Measurements from ENCODE around the gene ANKRD36C.
"Not testable (repeated sequence)": the region's sequence is repeated elsewhere in the genome, so short reads cannot be mapped to it uniquely, and the experiment has no call there.

ANKRD36C gene

GRCh38 chr2:95939947-95940346 lies 51.7 kb downstream of the ANKRD36C start:
- H3K27me3 ChIP-seq (ENCODE audit: insufficient read depth, low read length, poor library complexity); H3K36me3 ChIP-seq (ENCODE audit: control insufficient read depth, insufficient read depth, low read length); H4K5ac ChIP-seq (ENCODE audit: low read length); H3K27ac ChIP-seq (ENCODE audit: low read depth, low read length); H3K4ac ChIP-seq (ENCODE audit: low read depth, low read length); H2BK15ac ChIP-seq (replicated peaks; ENCODE audit: low read depth); H2AK5ac ChIP-seq (ENCODE audit: low read length); H3K4me3 ChIP-seq (ENCODE audit: low read length); H3K4me1 ChIP-seq (ENCODE audit: control insufficient read depth, low read depth, low read length); H2BK120ac ChIP-seq (ENCODE audit: low read depth, low read length); H3K9ac ChIP-seq (ENCODE audit: low read length); H2BK5ac ChIP-seq (ENCODE audit: low read length); DNase-seq; H3K56ac ChIP-seq (ENCODE audit: low read length); H3K79me1 ChIP-seq (ENCODE audit: low read length); H3K79me2 ChIP-seq (ENCODE audit: control insufficient read depth, insufficient read depth, low read length); H3K4me2 ChIP-seq (ENCODE audit: low read length); H4K8ac ChIP-seq (ENCODE audit: low read depth, low read length); H3K18ac ChIP-seq (ENCODE audit: low read length); H3K23ac ChIP-seq (ENCODE audit: low read length): not testable (repeated sequence)
- WGBS (ENCODE audit: extremely low coverage, insufficient coverage, low lambda C conversion rate) = no CpG with 5 or more reads among the region's 11 CpGs

GRCh38 chr2:95930740-95931139 lies 60.9 kb downstream of the ANKRD36C start:
- H3K4me1 ChIP-seq (ENCODE audit: control insufficient read depth, low read depth, low read length); H3K79me1 ChIP-seq (ENCODE audit: low read length); H3K27ac ChIP-seq (ENCODE audit: low read depth, low read length); H3K79me2 ChIP-seq (ENCODE audit: control insufficient read depth, insufficient read depth, low read length); H2BK15ac ChIP-seq (replicated peaks; ENCODE audit: low read depth); H2BK120ac ChIP-seq (ENCODE audit: low read depth, low read length); H3K9ac ChIP-seq (ENCODE audit: low read length); DNase-seq; H2BK5ac ChIP-seq (ENCODE audit: low read length); H3K4me2 ChIP-seq (ENCODE audit: low read length); H3K4me3 ChIP-seq (ENCODE audit: low read length); H3K4ac ChIP-seq (ENCODE audit: low read depth, low read length); H2AK5ac ChIP-seq (ENCODE audit: low read length); H4K5ac ChIP-seq (ENCODE audit: low read length); H4K8ac ChIP-seq (ENCODE audit: low read depth, low read length); H3K23ac ChIP-seq (ENCODE audit: low read length); H3K36me3 ChIP-seq (ENCODE audit: control insufficient read depth, insufficient read depth, low read length); H3K56ac ChIP-seq (ENCODE audit: low read length); H3K18ac ChIP-seq (ENCODE audit: low read length); H3K27me3 ChIP-seq (ENCODE audit: insufficient read depth, low read length, poor library complexity): not testable (repeated sequence)
- WGBS (ENCODE audit: extremely low coverage, insufficient coverage, low lambda C conversion rate) = no CpG with 5 or more reads among the region's 3 CpGs

- not testable (repeated sequence) for H2BK120ac ChIP-seq (ENCODE audit: low read depth, low read length); H3K4ac ChIP-seq (ENCODE audit: low read depth, low read length); H3K4me3 ChIP-seq (ENCODE audit: low read length); H3K36me3 ChIP-seq (ENCODE audit: control insufficient read depth, insufficient read depth, low read length); H3K4me1 ChIP-seq (ENCODE audit: control insufficient read depth, low read depth, low read length); H3K79me1 ChIP-seq (ENCODE audit: low read length); DNase-seq; H3K9ac ChIP-seq (ENCODE audit: low read length); H2AK5ac ChIP-seq (ENCODE audit: low read length); H3K27ac ChIP-seq (ENCODE audit: low read depth, low read length); H2BK15ac ChIP-seq (replicated peaks; ENCODE audit: low read depth); H3K23ac ChIP-seq (ENCODE audit: low read length); H3K18ac ChIP-seq (ENCODE audit: low read length); H3K4me2 ChIP-seq (ENCODE audit: low read length); H2BK5ac ChIP-seq (ENCODE audit: low read length); H3K79me2 ChIP-seq (ENCODE audit: control insufficient read depth, insufficient read depth, low read length); H3K56ac ChIP-seq (ENCODE audit: low read length); H3K27me3 ChIP-seq (ENCODE audit: insufficient read depth, low read length, poor library complexity); H4K8ac ChIP-seq (ENCODE audit: low read depth, low read length); H4K5ac ChIP-seq (ENCODE audit: low read length)
- no CpG with 5 or more reads among the region's 1 CpG for WGBS (ENCODE audit: extremely low coverage, insufficient coverage, low lambda C conversion rate)
Measured at GRCh38 chr2:95917007-95917406, 74.6 kb downstream of the ANKRD36C start.

- H3K27ac ChIP-seq (ENCODE audit: low read depth, low read length); H3K4me2 ChIP-seq (ENCODE audit: low read length); H2BK15ac ChIP-seq (replicated peaks; ENCODE audit: low read depth); H3K79me1 ChIP-seq (ENCODE audit: low read length); H2BK120ac ChIP-seq (ENCODE audit: low read depth, low read length); H3K36me3 ChIP-seq (ENCODE audit: control insufficient read depth, insufficient read depth, low read length); H3K27me3 ChIP-seq (ENCODE audit: insufficient read depth, low read length, poor library complexity); DNase-seq; H3K9ac ChIP-seq (ENCODE audit: low read length); H3K23ac ChIP-seq (ENCODE audit: low read length); H3K4me1 ChIP-seq (ENCODE audit: control insufficient read depth, low read depth, low read length); H3K4me3 ChIP-seq (ENCODE audit: low read length); H2BK5ac ChIP-seq (ENCODE audit: low read length); H4K8ac ChIP-seq (ENCODE audit: low read depth, low read length); H2AK5ac ChIP-seq (ENCODE audit: low read length); H3K18ac ChIP-seq (ENCODE audit: low read length); H4K5ac ChIP-seq (ENCODE audit: low read length); H3K79me2 ChIP-seq (ENCODE audit: control insufficient read depth, insufficient read depth, low read length); H3K4ac ChIP-seq (ENCODE audit: low read depth, low read length); H3K56ac ChIP-seq (ENCODE audit: low read length): not testable (repeated sequence)
Measured at GRCh38 chr2:95915131-95915530, 76.5 kb downstream of the ANKRD36C start.

- H2AK5ac ChIP-seq (ENCODE audit: low read length); H3K9ac ChIP-seq (ENCODE audit: low read length); H3K4me2 ChIP-seq (ENCODE audit: low read length); H2BK120ac ChIP-seq (ENCODE audit: low read depth, low read length); H3K27me3 ChIP-seq (ENCODE audit: insufficient read depth, low read length, poor library complexity); H3K36me3 ChIP-seq (ENCODE audit: control insufficient read depth, insufficient read depth, low read length); H3K79me2 ChIP-seq (ENCODE audit: control insufficient read depth, insufficient read depth, low read length); H4K8ac ChIP-seq (ENCODE audit: low read depth, low read length); H3K56ac ChIP-seq (ENCODE audit: low read length); H3K27ac ChIP-seq (ENCODE audit: low read depth, low read length); H3K18ac ChIP-seq (ENCODE audit: low read length); H3K4ac ChIP-seq (ENCODE audit: low read depth, low read length); H3K4me3 ChIP-seq (ENCODE audit: low read length); H2BK15ac ChIP-seq (replicated peaks; ENCODE audit: low read depth); H3K79me1 ChIP-seq (ENCODE audit: low read length); H2BK5ac ChIP-seq (ENCODE audit: low read length); H3K4me1 ChIP-seq (ENCODE audit: control insufficient read depth, low read depth, low read length); H4K5ac ChIP-seq (ENCODE audit: low read length); H3K23ac ChIP-seq (ENCODE audit: low read length): not testable (repeated sequence)
- peak; percentile 2 for DNase-seq
- no CpG with 5 or more reads among the region's 5 CpGs for WGBS (ENCODE audit: extremely low coverage, insufficient coverage, low lambda C conversion rate)
Measured at GRCh38 chr2:95911431-95911830, 80.2 kb downstream of the ANKRD36C start.

GRCh38 chr2:95894443-95894842 lies 97.2 kb downstream of the ANKRD36C start:
- not testable (repeated sequence) for DNase-seq; H3K79me2 ChIP-seq (ENCODE audit: control insufficient read depth, insufficient read depth, low read length); H3K79me1 ChIP-seq (ENCODE audit: low read length); H3K4me3 ChIP-seq (ENCODE audit: low read length); H3K36me3 ChIP-seq (ENCODE audit: control insufficient read depth, insufficient read depth, low read length); H3K56ac ChIP-seq (ENCODE audit: low read length); H2BK120ac ChIP-seq (ENCODE audit: low read depth, low read length); H3K23ac ChIP-seq (ENCODE audit: low read length); H3K27me3 ChIP-seq (ENCODE audit: insufficient read depth, low read length, poor library complexity); H3K9ac ChIP-seq (ENCODE audit: low read length); H2BK15ac ChIP-seq (replicated peaks; ENCODE audit: low read depth); H2BK5ac ChIP-seq (ENCODE audit: low read length); H3K4me1 ChIP-seq (ENCODE audit: control insufficient read depth, low read depth, low read length); H4K8ac ChIP-seq (ENCODE audit: low read depth, low read length); H4K5ac ChIP-seq (ENCODE audit: low read length); H2AK5ac ChIP-seq (ENCODE audit: low read length); H3K4ac ChIP-seq (ENCODE audit: low read depth, low read length); H3K27ac ChIP-seq (ENCODE audit: low read depth, low read length); H3K4me2 ChIP-seq (ENCODE audit: low read length); H3K18ac ChIP-seq (ENCODE audit: low read length)
- WGBS (ENCODE audit: extremely low coverage, insufficient coverage, low lambda C conversion rate) = no CpG with 5 or more reads among the region's 2 CpGs

Measured in mesendoderm (in vitro differentiated cells).